ENCODE measurements around the gene EDAR. TPM values are rescaled to one million over a fixed set of nuclear protein-coding genes. Genes with fewer than 3 reads are reported as not detected.

Gene EDAR
- total RNA-seq, 4 donors from 2014 or later, result not detected

- no peak for ATAC-seq
- no peak for DNase-seq
- Histone ChIP-seq H3K4me3 (no peak overlapping the region), H3K27ac (no peak overlapping the region), H3K27me3 (no peaks in the 10 kb centered on the region), H3K4me1 (no peaks in the 10 kb centered on the region), H3K9me3 (peaks cover 0 to 5% (median 0%) of the 10 kb centered on the region in 3 donors), H3K36me3 (no peaks in the 10 kb centered on the region)
- in situ Hi-C loops (cut with MboI; ENCODE audit: low sequenced_read_pairs in 4 of 4), result no loop called here
- intact Hi-C loops (cut with DNase I; ENCODE audit: low total_unique reads), result no loop called here
- no peak for TF ChIP-seq POLR2A (IDR thresholded peaks at IDR 0.05)
- TF ChIP-seq CTCF (IDR thresholded peaks at IDR 0.05 in 4 of 5, conservative IDR thresholded peaks at IDR 0.05 in 1 of 5), result no peak
Observed at GRCh38 chr2:108869542-108869941, 119.5 kb downstream of the EDAR start.

GRCh38 chr2:108868911-108869310 lies 120.1 kb downstream of the EDAR start:
- Histone ChIP-seq H3K9me3 (peaks cover 0 to 5% (median 0%) of the 10 kb centered on the region in 3 donors), H3K27me3 (no peaks in the 10 kb centered on the region), H3K4me1 (no peaks in the 10 kb centered on the region), H3K36me3 (no peaks in the 10 kb centered on the region), H3K27ac (no peak overlapping the region), H3K4me3 (no peak overlapping the region)
- no peak for TF ChIP-seq CTCF (IDR thresholded peaks at IDR 0.05 in 4 of 5, conservative IDR thresholded peaks at IDR 0.05 in 1 of 5)
- TF ChIP-seq POLR2A (IDR thresholded peaks at IDR 0.05), result no peak
- no peak for ATAC-seq
- in situ Hi-C loops (cut with MboI; ENCODE audit: low sequenced_read_pairs in 4 of 4), result no loop called here
- intact Hi-C loops (cut with DNase I; ENCODE audit: low total_unique reads), result no loop called here
- DNase-seq, result no peak

GRCh38 chr2:108866041-108866440 lies 123.0 kb downstream of the EDAR start:
- DNase-seq (no peak), ATAC-seq (no peak)
- TF ChIP-seq POLR2A (IDR thresholded peaks at IDR 0.05) (no peak), CTCF (IDR thresholded peaks at IDR 0.05 in 4 of 5, conservative IDR thresholded peaks at IDR 0.05 in 1 of 5) (no peak)
- Histone ChIP-seq H3K9me3 (peaks cover 0 to 5% (median 0%) of the 10 kb centered on the region in 3 donors), H3K27ac (no peak overlapping the region), H3K36me3 (no peaks in the 10 kb centered on the region), H3K4me3 (no peak overlapping the region), H3K4me1 (no peaks in the 10 kb centered on the region), H3K27me3 (no peaks in the 10 kb centered on the region)
- in situ Hi-C loops (cut with MboI; ENCODE audit: low sequenced_read_pairs in 4 of 4), result no loop called here
- intact Hi-C loops (cut with DNase I; ENCODE audit: low total_unique reads), result no loop called here

GRCh38 chr2:108858894-108859293 lies 130.1 kb downstream of the EDAR start:
- no peaks in the 10 kb centered on the region for H3K9me3 ChIP-seq
- no peaks in the 10 kb centered on the region for H3K36me3 ChIP-seq
- in situ Hi-C loops (cut with MboI; ENCODE audit: low sequenced_read_pairs in 4 of 4), result no loop called here
- H3K4me3 ChIP-seq, result no peak overlapping the region
- no peak overlapping the region for H3K27ac ChIP-seq
- no peaks in the 10 kb centered on the region for H3K4me1 ChIP-seq
- intact Hi-C loops (cut with DNase I; ENCODE audit: low total_unique reads), result no loop called here
- no peak for DNase-seq
- H3K27me3 ChIP-seq, result no peaks in the 10 kb centered on the region
- TF ChIP-seq POLR2A (IDR thresholded peaks at IDR 0.05) (no peak), CTCF (IDR thresholded peaks at IDR 0.05 in 4 of 5, conservative IDR thresholded peaks at IDR 0.05 in 1 of 5) (no peak)
- ATAC-seq, result no peak

GRCh38 chr2:108855194-108855593 lies 133.8 kb downstream of the EDAR start:
- DNase-seq (no peak), ATAC-seq (no peak)
- TF ChIP-seq CTCF (IDR thresholded peaks at IDR 0.05 in 4 of 5, conservative IDR thresholded peaks at IDR 0.05 in 1 of 5), result no peak
- Histone ChIP-seq H3K9me3 (no peaks in the 10 kb centered on the region), H3K27ac (no peak overlapping the region), H3K27me3 (no peaks in the 10 kb centered on the region), H3K4me3 (no peak overlapping the region), H3K4me1 (no peaks in the 10 kb centered on the region), H3K36me3 (no peaks in the 10 kb centered on the region)
- in situ Hi-C loops (cut with MboI; ENCODE audit: low sequenced_read_pairs in 4 of 4), result no loop called here
- intact Hi-C loops (cut with DNase I; ENCODE audit: low total_unique reads), result no loop called here

Data from gastrocnemius medialis (tissue), 4 donors.